Muscle layer of duodenum (tissue), 2 donors: ENCODE results near the gene TDRD3.

ENCODE experiments used
- H3K27ac ChIP-seq: one replicate; pipeline ENCODE4 v1.7.0; 2013; ENCODE audit warnings: mild to moderate bottlenecking, low read length
- H3K27me3 ChIP-seq: one replicate; pipeline ENCODE4 v1.7.0; 2013; ENCODE audit warnings: low read depth, mild to moderate bottlenecking, control low read depth, low read length
- H3K36me3 ChIP-seq, 2 donors: one replicate each; pipeline ENCODE4 v1.7.0; 2013; ENCODE audit warnings: low read length in 2 of 2, control low read depth in 1 of 2, mild to moderate bottlenecking in 1 of 2; ENCODE audit not compliant: insufficient read depth in 2 of 2, control insufficient read depth in 1 of 2
- H3K4me1 ChIP-seq, 2 donors: one replicate each; pipeline ENCODE4 v1.7.0; 2013; ENCODE audit warnings: low read length in 2 of 2, mild to moderate bottlenecking in 2 of 2, control low read depth in 1 of 2, moderate library complexity in 1 of 2; ENCODE audit not compliant: insufficient read depth in 2 of 2, control insufficient read depth in 1 of 2
- H3K4me3 ChIP-seq, 2 donors: one replicate each; pipeline ENCODE4 v1.7.0; 2013; ENCODE audit warnings: low read length in 2 of 2, low read depth in 1 of 2, mild to moderate bottlenecking in 1 of 2
- H3K9me3 ChIP-seq, 2 donors: one replicate each; pipeline ENCODE4 v1.7.0; 2013; ENCODE audit warnings: low read length in 2 of 2, control low read depth in 1 of 2, mild to moderate bottlenecking in 1 of 2; ENCODE audit not compliant: control insufficient read depth in 1 of 2
- donor health status: healthy.

The TDRD3 gene

DNA sequence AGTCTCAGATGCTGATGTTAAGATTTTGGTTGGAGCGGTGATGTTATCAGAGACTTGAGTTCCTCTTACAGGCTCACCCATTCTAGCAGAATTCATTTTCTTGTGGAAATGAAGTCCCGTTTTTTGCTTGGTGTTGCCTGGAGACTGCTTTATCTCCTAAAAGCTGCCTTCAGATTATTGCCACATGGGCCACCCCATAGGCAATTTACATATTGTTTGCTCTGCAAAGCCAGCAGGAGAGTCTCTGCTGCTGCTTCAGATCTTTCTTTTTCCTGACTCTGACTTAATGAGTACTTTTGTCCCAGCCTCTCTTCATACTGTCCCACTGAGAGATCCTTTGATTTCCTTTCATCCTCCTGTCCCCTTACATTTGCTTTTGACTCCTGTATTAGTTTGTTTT is 114.6 kb downstream of the TDRD3 start:
- H3K4me1 ChIP-seq, result no peaks in the 10 kb centered on the region
- peaks cover 8 to 42% of the 10 kb centered on the region in 2 donors for H3K36me3 ChIP-seq
- H3K27me3 ChIP-seq, result no peaks in the 10 kb centered on the region
- H3K9me3 ChIP-seq, result peaks cover 0 to 6% of the 10 kb centered on the region in 2 donors
- no peak overlapping the region for H3K4me3 ChIP-seq
- no peak overlapping the region for H3K27ac ChIP-seq

DNA sequence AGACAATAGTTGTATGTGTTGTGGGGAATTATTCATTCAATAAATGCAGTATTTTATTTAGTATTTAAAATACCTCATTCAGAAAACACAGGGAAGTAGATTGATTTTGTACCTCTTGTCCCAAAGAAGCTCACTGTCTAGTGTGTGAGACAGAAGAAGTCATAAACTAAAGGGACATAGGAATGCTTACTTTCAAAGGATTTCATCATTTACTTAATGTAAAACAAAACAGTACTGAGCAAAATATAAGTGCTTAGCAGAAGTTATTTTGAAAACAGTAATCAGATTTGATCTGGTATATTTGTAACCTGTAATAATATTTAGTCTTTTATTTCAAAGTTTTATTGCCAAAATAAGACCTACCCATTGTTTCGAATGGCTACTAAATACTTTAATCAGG is 117.9 kb downstream of the TDRD3 start:
- peaks cover 0 to 6% of the 10 kb centered on the region in 2 donors for H3K9me3 ChIP-seq
- H3K36me3 ChIP-seq, result peaks cover 5 to 44% of the 10 kb centered on the region in 2 donors
- no peaks in the 10 kb centered on the region for H3K4me1 ChIP-seq
- no peak overlapping the region for H3K27ac ChIP-seq
- H3K27me3 ChIP-seq, result no peaks in the 10 kb centered on the region
- H3K4me3 ChIP-seq, result no peak overlapping the region

DNA sequence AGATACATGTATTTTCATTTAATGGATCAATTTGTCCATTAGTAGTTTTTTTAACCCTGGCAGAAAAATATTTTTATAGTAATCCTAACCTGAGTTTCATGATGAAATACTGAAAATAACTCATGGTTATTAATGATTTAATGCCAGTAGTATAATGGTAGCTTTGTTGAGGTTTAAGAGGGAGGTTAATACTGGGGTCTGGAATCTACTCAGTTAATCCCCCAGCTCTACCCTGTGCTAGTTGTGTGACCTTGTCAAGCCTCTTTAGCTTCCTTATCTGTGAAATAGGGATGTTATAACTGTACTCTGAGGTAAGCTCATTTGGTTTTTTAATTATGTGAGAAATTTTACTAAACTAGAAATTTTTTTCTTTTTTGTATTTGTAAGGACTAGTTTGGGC is 122.5 kb downstream of the TDRD3 start:
- Histone ChIP-seq H3K4me1 (no peaks in the 10 kb centered on the region), H3K27me3 (no peaks in the 10 kb centered on the region), H3K9me3 (no peaks in the 10 kb centered on the region), H3K36me3 (peaks cover 0 to 16% of the 10 kb centered on the region in 2 donors), H3K27ac (no peak overlapping the region), H3K4me3 (no peak overlapping the region)

DNA sequence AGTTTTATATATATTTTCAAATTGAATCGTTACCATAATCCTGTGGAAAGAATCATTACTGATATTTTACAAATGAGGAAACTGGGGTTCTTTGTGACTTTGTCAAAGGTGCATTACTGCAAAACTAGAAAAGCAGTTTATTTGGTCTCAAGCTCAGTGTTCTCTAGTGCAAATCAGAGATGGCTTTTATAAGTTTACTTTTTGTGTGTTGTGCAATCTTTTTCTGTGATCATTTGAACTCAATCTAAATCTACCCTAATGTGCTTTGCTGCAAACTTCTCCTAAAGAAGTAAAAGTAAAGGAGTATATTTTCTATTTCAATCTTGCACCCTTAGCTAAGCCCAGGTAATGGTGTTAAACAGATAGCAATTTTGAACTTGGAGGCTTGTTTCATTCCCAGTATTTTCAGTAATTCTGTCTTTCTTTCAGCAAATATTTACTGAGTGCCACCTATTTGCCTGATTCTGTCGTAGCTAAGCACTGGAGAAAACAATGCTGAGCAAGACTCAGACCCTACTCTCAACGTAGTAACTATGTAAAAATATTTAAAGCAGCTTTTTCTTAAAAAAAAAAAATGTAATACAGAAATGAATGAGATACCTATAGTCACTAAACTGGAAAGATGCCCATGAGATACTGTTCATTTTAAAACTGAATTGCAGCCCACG is 124.0 kb downstream of the TDRD3 start:
- Histone ChIP-seq H3K4me1 (no peaks in the 10 kb centered on the region), H3K9me3 (no peaks in the 10 kb centered on the region), H3K27me3 (no peaks in the 10 kb centered on the region), H3K36me3 (peaks cover 0 to 13% of the 10 kb centered on the region in 2 donors), H3K27ac (no peak overlapping the region), H3K4me3 (no peak overlapping the region)

DNA sequence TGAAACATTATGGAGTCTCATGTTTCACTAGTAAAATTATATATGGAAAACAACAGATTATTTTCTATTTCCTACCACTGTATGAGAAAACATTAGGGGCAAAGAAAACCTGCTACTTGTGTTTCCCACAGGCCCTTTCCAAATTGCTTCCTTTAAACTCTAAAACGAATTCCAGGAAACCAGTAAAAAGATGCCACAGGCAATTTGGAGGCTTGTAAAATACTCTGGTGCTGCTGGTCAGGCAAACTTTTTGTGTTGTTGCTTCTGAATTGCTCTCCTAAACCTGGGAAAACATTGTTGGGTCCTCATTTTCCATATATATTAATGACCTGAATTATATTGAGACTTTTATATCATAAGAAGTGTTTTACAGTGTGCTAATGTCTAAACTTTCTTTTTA is 141.5 kb downstream of the TDRD3 start:
- H3K27me3 ChIP-seq, result no peaks in the 10 kb centered on the region
- H3K36me3 ChIP-seq, result peaks cover 0 to 8% of the 10 kb centered on the region in 2 donors
- H3K4me1 ChIP-seq, result no peaks in the 10 kb centered on the region
- H3K27ac ChIP-seq, result no peak overlapping the region
- no peak overlapping the region for H3K4me3 ChIP-seq
- H3K9me3 ChIP-seq, result no peaks in the 10 kb centered on the region

DNA sequence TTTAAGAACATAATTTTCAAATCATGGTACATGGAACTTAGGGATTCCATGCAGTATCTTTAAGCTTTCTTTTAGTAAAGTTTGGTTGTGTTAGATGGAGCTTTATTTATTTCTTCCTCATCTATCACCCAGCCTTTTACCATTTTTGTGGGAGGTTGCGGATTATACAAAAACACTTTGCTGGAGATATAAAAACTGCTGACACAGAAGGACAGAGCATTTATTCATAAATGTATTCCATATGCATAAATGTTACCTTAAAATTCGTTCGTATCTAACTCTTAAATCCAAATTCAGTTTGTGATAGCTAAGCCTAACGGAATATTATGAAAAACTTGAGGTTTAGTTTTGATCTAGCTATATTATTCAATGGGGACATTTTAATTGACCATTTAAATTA is 143.3 kb downstream of the TDRD3 start:
- Histone ChIP-seq H3K9me3 (no peaks in the 10 kb centered on the region), H3K27me3 (no peaks in the 10 kb centered on the region), H3K4me3 (no peak overlapping the region), H3K36me3 (peaks cover 0 to 8% of the 10 kb centered on the region in 2 donors), H3K27ac (no peak overlapping the region), H3K4me1 (no peaks in the 10 kb centered on the region)

DNA sequence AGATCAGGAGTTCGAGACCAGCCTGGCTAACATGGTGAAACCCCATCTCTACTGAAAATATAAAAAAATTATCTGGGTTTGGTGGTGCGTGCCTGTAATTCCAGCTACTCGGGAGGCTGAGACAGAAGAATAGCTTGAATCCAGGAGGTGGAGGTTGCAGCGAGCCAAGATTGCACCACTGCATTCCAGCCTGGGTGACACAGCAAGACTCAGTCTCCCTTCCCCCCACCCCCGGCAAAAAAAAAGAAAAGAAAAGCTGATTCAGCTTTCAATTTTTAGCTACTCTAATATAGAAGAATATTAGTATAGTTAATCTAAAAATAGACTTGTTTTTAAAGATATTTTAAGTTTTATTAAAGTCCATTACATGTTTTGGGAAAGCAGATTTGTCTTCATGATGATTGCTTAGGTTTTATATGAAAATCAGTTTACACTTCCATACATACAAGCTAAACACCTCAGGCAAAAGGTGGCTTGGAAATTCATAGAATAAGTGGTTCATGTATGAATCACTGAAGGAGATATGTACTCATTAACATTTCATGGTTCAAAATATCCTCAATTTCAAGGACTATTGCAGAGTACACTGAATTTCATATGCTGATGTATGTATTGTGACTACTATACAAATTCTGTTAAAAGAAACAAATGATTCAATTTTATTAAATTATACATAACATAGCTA is 165.2 kb downstream of the TDRD3 start:
- no peaks in the 10 kb centered on the region for H3K9me3 ChIP-seq
- H3K27ac ChIP-seq, result no peak overlapping the region
- peaks cover 0 to under 1% of the 10 kb centered on the region in 2 donors for H3K36me3 ChIP-seq
- H3K4me3 ChIP-seq, result no peak overlapping the region
- H3K4me1 ChIP-seq, result no peaks in the 10 kb centered on the region
- H3K27me3 ChIP-seq, result no peaks in the 10 kb centered on the region

DNA sequence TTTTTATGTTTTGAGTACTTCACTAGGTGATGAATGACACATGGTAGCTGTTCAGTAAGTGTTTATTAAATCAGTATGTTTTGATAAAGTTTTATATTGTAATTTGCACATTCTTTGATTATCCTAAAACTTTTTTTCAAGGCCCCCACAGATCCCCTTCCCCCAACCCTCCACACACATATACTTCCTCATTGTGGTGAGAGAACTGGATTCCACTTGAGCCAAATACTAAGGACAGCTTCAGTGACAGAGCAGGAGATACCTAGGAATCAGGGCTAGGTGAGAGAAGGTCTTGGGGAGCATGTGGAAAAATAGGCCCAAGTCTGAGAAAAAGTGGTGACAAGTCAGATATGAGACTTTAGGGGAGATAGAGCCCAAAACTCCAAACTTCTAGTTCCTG is 174.6 kb downstream of the TDRD3 start:
- H3K36me3 ChIP-seq, result peaks cover 0 to 36% of the 10 kb centered on the region in 2 donors
- H3K9me3 ChIP-seq, result no peaks in the 10 kb centered on the region
- H3K4me1 ChIP-seq, result no peaks in the 10 kb centered on the region
- H3K27ac ChIP-seq, result no peak overlapping the region
- no peak overlapping the region for H3K4me3 ChIP-seq
- H3K27me3 ChIP-seq, result no peaks in the 10 kb centered on the region

DNA sequence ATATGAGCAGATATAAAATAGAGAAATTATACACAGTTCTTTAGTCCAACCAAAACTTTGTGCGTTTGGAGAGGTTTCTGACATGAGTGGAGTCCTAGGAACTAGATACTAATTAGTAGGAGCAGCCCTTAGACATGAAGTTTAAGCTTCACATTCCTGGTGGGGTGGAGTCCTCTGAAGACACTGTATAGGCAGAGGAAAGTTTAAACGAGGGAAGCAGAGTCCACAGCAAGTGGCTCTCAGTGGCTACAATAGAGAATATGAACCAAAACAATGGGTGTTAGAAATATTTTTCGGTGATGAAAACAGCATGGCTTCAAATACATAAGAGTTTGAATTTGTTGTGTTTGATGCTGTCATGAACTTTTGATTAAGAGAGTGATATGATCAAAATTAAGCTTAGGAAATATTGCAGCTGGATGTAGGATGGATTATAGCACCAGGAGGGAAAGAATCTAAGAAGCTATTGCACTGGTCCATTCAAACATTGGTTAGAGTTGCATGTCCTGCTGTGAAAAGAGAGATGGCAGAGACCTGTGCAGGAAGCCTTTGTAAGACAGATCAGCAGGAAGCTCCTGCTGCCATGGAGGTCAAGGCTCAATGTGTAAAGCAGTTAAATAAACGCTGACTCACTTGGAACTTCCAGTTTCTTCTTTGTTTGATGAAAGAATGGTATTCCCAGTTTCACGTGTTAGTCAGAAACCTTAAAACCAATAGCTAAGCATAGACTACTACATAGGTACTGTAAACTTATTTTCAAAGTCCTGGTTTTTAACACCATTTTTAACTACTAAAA is 175.2 kb downstream of the TDRD3 start:
- Histone ChIP-seq H3K4me3 (no peak overlapping the region), H3K27me3 (no peaks in the 10 kb centered on the region), H3K4me1 (no peaks in the 10 kb centered on the region), H3K9me3 (no peaks in the 10 kb centered on the region), H3K36me3 (peaks cover 0 to 35% of the 10 kb centered on the region in 2 donors), H3K27ac (no peak overlapping the region)

DNA sequence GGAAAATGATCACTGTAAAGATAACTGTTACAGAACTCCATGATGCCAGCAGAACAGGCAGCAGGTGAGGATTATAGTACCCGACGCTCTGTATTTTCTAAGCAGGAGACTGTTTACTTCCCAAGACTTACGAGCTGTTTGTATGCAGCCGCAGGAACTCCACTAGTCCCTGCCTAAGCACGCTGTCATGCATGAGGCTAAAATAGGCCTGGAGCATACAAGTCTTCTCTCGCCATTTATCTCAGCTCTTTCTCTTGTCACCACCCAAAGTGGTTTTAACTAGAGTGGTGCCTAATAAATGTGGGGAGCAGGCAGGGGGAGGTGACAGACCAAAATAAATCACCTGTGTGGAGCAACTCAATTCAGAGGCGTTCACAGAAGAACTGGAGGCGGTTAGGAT is 175.8 kb downstream of the TDRD3 start:
- Histone ChIP-seq H3K4me3 (no peak overlapping the region), H3K4me1 (no peaks in the 10 kb centered on the region), H3K27me3 (no peaks in the 10 kb centered on the region), H3K27ac (no peak overlapping the region), H3K9me3 (no peaks in the 10 kb centered on the region), H3K36me3 (peaks cover 0 to 29% of the 10 kb centered on the region in 2 donors)

DNA sequence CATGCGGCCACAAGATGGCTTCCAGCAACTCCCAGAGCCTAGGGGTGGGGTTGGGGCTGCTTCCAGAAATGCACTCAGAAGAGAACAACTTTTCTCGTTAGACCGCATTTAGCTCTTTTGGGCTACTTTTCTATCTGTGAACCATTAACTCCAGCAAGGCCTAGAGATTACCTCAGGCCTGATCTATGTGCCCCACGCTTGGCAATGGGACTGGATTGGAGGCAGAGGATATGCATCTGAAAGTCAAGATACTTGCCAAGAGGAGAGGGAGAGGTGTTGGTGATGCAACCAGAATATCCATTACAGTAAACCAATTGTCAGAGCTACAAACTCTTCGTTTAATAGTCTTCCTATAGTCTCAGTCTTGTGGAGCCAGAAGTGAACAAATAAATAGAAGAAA is 177.7 kb downstream of the TDRD3 start:
- no peaks in the 10 kb centered on the region for H3K9me3 ChIP-seq
- H3K4me1 ChIP-seq, result no peaks in the 10 kb centered on the region
- no peak overlapping the region for H3K27ac ChIP-seq
- peaks cover 0 to 20% of the 10 kb centered on the region in 2 donors for H3K36me3 ChIP-seq
- H3K27me3 ChIP-seq, result no peaks in the 10 kb centered on the region
- H3K4me3 ChIP-seq, result no peak overlapping the region
